Vagina (tissue), 2 donors: ENCODE results near the gene TRABD2B. TPM values are rescaled to one million over a fixed set of nuclear protein-coding genes. Genes with fewer than 3 reads are reported as not detected.
A peak's percentile ranks its signal among the peaks of the same experiment; 100 is the strongest.

Experiments used
- DNase-seq, 2 donors: peaks; one replicate each; pipeline ENCODE4 v3.0.0-alpha.2; 2017; ENCODE audit errors: extremely low spot score in 2 of 2
- H3K27ac ChIP-seq: fragments of 200-600 bp; sonication (generic); one replicate; pipeline ENCODE4 v1.5.1; 2019
- H3K27me3 ChIP-seq: fragments of 200-600 bp; sonication (generic); one replicate; pipeline ENCODE4 v1.5.1; 2019
- H3K36me3 ChIP-seq, 2 donors: fragments of 200-600 bp; sonication (generic); one replicate each; pipeline ENCODE4 v1.5.1; 2017 to 2019
- H3K4me1 ChIP-seq: fragments of 200-600 bp; sonication (generic); one replicate; pipeline ENCODE4 v1.5.1; 2019
- H3K4me3 ChIP-seq, 2 donors: fragments of 200-600 bp; sonication (generic); 1 replicate in 1 of 2; 2 replicates in 1 of 2; pipeline ENCODE4 v1.5.1; 2016 to 2019
- H3K9me3 ChIP-seq: fragments of 200-600 bp; sonication (generic); one replicate; pipeline ENCODE4 v1.5.1; 2019
- POLR2A ChIP-seq, 2 donors: fragments of 450-650 bp; IDR thresholded peaks; one replicate each; pipeline ENCODE4 v1.6.1; 2017; ENCODE audit warnings: antibody characterized with exemption in 2 of 2, mild to moderate bottlenecking in 2 of 2, moderate library complexity in 2 of 2
- POLR2AphosphoS5 ChIP-seq, 2 donors: sonication (generic); formaldehyde crosslinking; IDR thresholded peaks; one replicate each; pipeline ENCODE4 v1.9.0; 2017; ENCODE audit warnings: antibody characterized with exemption in 2 of 2, mild to moderate bottlenecking in 2 of 2, low read depth in 1 of 2; ENCODE audit not compliant: insufficient read depth in 1 of 2
- intact Hi-C: fragments of 100-400 bp; cut with DNase I; formaldehyde crosslinking; loops from one replicate; pipeline ENCODE4 v1.15.1; 2023
- total RNA-seq: library from RNA; depleted of rRNA; stranded (reverse); fragments of >200 nt; gene quantifications from one replicate; pipeline ENCODE4 v1.2.3, GENCODE V29; 2016
- TF ChIP-seq, protein P1 (sequence below), 3 experiments: fragments of 450-650 bp in 2 of 3; fragments of 200-600 bp in 1 of 3; sonication (generic) in 1 of 3; IDR thresholded peaks; one replicate each; pipeline ENCODE4 v1.5.1; 2017 to 2019; ENCODE audit warnings: antibody characterized with exemption in 3 of 3, mild to moderate bottlenecking in 2 of 3, moderate library complexity in 2 of 3

The TRABD2B gene
- total RNA-seq, 1 donor from 2014 or later, result 5.6 TPM

DNA sequence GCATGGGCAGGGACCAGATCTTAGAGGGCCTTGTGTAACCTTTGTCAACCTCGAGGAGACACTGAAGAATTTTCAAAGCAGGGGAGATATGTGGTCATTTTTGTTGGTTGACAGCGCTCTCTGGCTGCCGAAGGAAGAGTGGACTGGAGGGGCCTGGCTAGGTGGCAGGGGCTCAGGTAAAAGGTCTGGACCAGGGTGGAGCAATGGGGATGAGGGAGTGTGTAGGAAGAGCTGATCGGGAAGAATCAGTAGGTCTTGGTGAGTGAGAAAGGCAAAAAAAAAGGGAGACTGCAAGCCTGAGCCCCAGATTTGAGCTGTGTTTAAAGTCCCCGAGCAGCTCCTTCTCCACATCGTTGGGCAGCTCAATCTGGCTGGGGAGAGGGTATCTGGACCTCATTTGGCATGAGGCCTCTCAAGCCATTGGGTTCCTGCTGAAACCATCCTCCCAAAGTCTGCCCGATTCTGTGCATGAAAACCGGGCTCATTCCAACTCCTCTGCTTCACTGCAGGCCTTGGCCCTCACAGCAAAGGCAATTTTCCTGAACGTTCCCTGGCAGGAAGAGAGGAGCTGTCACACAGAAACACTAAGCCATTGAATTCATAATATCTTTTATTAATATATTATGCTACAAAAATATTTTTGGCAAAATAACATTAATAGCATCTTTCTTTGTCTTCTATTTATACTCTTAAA lies 237.1 kb downstream of the TRABD2B start:
- TF ChIP-seq POLR2AphosphoS5 (IDR thresholded peaks at IDR 0.05; ENCODE audit: insufficient read depth in 1 of 2, low read depth in 1 of 2) (no peak), POLR2A (IDR thresholded peaks at IDR 0.05) (no peak)
- TF ChIP-seq, protein P1, sequence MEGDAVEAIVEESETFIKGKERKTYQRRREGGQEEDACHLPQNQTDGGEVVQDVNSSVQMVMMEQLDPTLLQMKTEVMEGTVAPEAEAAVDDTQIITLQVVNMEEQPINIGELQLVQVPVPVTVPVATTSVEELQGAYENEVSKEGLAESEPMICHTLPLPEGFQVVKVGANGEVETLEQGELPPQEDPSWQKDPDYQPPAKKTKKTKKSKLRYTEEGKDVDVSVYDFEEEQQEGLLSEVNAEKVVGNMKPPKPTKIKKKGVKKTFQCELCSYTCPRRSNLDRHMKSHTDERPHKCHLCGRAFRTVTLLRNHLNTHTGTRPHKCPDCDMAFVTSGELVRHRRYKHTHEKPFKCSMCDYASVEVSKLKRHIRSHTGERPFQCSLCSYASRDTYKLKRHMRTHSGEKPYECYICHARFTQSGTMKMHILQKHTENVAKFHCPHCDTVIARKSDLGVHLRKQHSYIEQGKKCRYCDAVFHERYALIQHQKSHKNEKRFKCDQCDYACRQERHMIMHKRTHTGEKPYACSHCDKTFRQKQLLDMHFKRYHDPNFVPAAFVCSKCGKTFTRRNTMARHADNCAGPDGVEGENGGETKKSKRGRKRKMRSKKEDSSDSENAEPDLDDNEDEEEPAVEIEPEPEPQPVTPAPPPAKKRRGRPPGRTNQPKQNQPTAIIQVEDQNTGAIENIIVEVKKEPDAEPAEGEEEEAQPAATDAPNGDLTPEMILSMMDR (IDR thresholded peaks at IDR 0.05), result no peak
- intact Hi-C loops, result no loop called here
- H3K27ac ChIP-seq, result no peak overlapping the region
- H3K4me1 ChIP-seq, result peaks cover 17% of the 10 kb centered on the region
- H3K27me3 ChIP-seq, result no peaks in the 10 kb centered on the region
- no peak for DNase-seq
- no peaks in the 10 kb centered on the region for H3K36me3 ChIP-seq
- H3K4me3 ChIP-seq, result no peak overlapping the region
- no peaks in the 10 kb centered on the region for H3K9me3 ChIP-seq

DNA sequence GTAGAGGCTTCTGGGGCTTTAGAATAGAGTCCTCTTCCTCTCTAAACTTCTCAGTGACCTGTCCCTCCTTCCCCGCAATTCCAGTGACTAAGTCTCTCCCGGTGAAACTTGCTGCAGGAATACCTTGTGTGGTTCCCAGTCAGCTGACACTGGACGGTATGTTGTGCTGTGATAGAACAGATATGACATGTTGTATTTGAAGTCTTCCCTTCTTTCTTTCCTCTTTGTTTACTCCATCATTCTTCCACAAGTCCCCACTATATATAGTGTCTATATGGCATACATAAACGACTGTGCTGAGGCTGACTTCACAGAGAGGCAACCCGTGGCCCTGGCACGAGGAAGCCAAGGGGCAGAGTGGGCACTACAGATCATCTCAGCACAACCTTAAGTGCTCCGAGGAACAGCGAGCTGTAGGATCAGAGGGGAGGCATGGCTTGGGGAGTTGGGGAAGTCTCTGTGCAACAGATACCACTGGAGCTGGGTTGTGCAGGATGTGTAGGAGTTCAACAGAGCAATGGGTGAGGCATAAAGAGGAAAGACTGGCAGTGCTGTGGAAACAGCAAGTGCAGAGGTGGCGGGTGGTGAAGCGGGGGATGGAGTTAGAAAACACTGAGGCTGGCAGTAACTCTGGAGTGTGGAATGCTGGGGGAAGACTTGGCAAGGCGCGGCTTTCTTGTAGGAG lies 237.8 kb downstream of the TRABD2B start:
- TF ChIP-seq POLR2AphosphoS5 (IDR thresholded peaks at IDR 0.05; ENCODE audit: insufficient read depth in 1 of 2, low read depth in 1 of 2) (no peak), POLR2A (IDR thresholded peaks at IDR 0.05) (no peak)
- TF ChIP-seq, protein P1 (IDR thresholded peaks at IDR 0.05), result no peak
- H3K27ac ChIP-seq, result no peak overlapping the region
- H3K4me3 ChIP-seq, result no peak overlapping the region
- DNase-seq, result no peak
- no peaks in the 10 kb centered on the region for H3K27me3 ChIP-seq
- no peaks in the 10 kb centered on the region for H3K36me3 ChIP-seq
- peaks cover 15% of the 10 kb centered on the region for H3K4me1 ChIP-seq
- no peaks in the 10 kb centered on the region for H3K9me3 ChIP-seq
- intact Hi-C loops, result no loop called here

DNA sequence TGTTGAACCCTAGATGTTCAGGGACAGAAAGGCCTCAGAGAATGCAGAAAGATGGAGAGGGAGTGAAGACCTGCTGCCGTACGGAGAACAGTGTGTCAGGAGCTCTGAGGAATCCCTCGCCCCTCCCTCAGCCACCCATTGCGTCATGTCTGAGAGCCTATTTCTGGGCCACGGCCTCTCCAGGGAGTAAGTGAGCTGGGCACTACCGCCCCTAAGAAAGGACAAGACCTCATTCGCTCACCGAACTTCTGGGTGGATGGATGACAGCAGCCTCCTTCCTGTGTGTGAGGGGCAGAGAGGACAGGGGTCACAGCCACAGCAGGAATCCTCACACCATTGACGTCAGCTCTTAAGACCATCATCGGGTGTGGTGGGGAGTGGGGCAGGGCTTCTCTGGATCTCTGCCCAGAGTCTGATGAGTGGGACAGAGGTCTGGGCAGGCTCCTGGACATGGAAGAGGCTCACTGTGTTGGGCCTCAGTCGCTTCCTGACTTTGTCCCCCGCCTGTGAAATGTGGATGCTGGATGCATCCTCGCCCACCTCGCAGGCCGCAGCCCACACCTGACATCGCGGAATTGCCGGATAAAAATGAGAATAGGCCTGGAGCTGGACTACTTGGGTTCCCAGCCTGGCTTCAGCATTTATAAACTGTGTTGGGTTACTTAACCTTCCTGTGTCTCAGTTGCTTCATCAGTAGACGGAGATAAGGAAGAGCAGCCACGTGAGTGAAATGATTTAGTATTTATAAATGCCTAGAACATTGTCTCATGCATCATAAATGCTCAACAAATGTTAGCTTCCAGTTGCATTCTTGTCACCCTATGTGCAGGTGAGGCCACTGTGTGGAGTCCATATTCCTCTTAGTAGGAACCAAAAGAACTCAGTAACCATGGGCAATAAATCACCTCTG lies 238.6 kb downstream of the TRABD2B start:
- Histone ChIP-seq H3K4me1 (peaks cover 8% of the 10 kb centered on the region), H3K4me3 (no peak overlapping the region), H3K9me3 (no peaks in the 10 kb centered on the region), H3K27ac (no peak overlapping the region), H3K36me3 (no peaks in the 10 kb centered on the region), H3K27me3 (no peaks in the 10 kb centered on the region)
- no peak for TF ChIP-seq POLR2A (IDR thresholded peaks at IDR 0.05)
- TF ChIP-seq POLR2AphosphoS5 (IDR thresholded peaks at IDR 0.05; ENCODE audit: insufficient read depth in 1 of 2, low read depth in 1 of 2), result peak in 1 of 2 donors; percentile 13
- TF ChIP-seq, protein P1 (IDR thresholded peaks at IDR 0.05), result no peak
- no peak for DNase-seq
- intact Hi-C loops, result no loop called here

DNA sequence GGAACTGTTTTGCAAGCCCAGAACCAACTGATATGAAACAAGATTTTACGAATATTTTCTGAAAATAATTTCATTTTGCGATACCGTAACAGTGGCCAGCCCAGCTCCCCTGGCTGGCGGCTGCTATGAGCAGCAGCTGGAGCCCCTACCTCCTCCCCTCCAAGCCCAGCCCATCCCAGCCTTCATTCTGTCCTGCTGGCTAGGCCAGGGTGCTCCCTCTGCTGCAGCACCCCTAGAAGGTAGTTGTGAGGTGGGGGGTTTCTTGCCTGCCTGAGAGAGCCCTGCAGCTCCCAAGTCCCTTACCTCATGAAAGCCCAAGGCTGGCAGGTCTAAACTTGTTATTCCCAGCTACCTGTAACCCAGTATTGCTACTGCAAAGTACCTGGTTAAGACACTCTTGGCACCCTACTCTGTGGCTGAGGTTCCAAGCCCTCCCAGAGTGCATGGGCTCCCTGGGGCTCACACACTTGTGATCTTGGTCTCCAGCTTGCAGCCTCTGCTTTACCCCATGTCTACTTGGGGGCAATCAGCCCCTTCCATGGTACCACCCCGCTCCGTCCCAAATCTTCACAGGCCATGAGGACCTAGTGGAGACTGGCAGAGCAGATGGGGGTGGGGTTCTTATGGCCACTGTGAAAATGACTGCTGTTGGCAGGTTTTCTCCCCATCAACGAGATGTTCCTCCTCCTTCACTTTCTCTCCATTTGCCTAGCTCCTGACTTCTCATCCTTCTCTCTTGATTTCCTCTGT lies 239.8 kb downstream of the TRABD2B start:
- Histone ChIP-seq H3K4me3 (no peak overlapping the region), H3K36me3 (no peaks in the 10 kb centered on the region), H3K4me1 (peaks cover 6% of the 10 kb centered on the region), H3K27ac (no peak overlapping the region), H3K27me3 (no peaks in the 10 kb centered on the region), H3K9me3 (no peaks in the 10 kb centered on the region)
- TF ChIP-seq, protein P1 (IDR thresholded peaks at IDR 0.05), result no peak
- TF ChIP-seq POLR2A (IDR thresholded peaks at IDR 0.05), result no peak
- TF ChIP-seq POLR2AphosphoS5 (IDR thresholded peaks at IDR 0.05; ENCODE audit: insufficient read depth in 1 of 2, low read depth in 1 of 2), result no peak
- intact Hi-C loops, result no loop called here
- DNase-seq, result no peak
